H1 (cell line): ENCODE data around the gene MYO15B. TPM values are rescaled to one million over a fixed set of nuclear protein-coding genes. Genes with fewer than 3 reads are reported as not detected.

Experiments used
- BCL11A ChIP-seq, 2 experiments: IDR thresholded peaks; one replicate each; pipeline ENCODE4 v1.6.1; 2011; ENCODE audit warnings: low read depth in 2 of 2, low read length in 2 of 2, mild to moderate bottlenecking in 2 of 2
- CEBPB ChIP-seq: IDR thresholded peaks from 2 replicates; pipeline ENCODE4 v1.6.1; 2012; ENCODE audit warnings: low read depth, low read length
- CHD7 ChIP-seq: fragments of 300-600 bp; sonication (generic); IDR thresholded peaks from 2 replicates; pipeline ENCODE4 v1.7.1; 2012; ENCODE audit warnings: low read length, moderate library complexity, mild to moderate bottlenecking, inconsistent platforms; ENCODE audit not compliant: insufficient replicate concordance
- GTF2F1 ChIP-seq: IDR thresholded peaks from 2 replicates; pipeline ENCODE4 v1.6.1; 2012; ENCODE audit warnings: low read depth, low read length, improper control_type of control experiment, borderline replicate concordance
- KDM1A ChIP-seq: fragments of 200-600, 300-600 bp; sonication (generic); IDR thresholded peaks from 2 replicates; pipeline ENCODE4 v1.7.1; 2016; ENCODE audit warnings: mild to moderate bottlenecking, low read length, borderline replicate concordance
- NANOG ChIP-seq: IDR thresholded peaks from 2 replicates; pipeline ENCODE4 v1.6.1; 2011; ENCODE audit warnings: low read length, low read depth, mild to moderate bottlenecking, inconsistent platforms; ENCODE audit not compliant: insufficient read depth, poor library complexity, severe bottlenecking
- RNF2 ChIP-seq: fragments of 200-900, 300-1000 bp; sonication (generic); IDR thresholded peaks from 2 replicates; pipeline ENCODE4 v1.7.1; 2016; ENCODE audit warnings: borderline replicate concordance, low read depth, mild to moderate bottlenecking, antibody characterized with exemption, low read length; ENCODE audit not compliant: poor library complexity, severe bottlenecking; ENCODE audit errors: missing control alignments
- SP2 ChIP-seq: IDR thresholded peaks from 2 replicates; pipeline ENCODE4 v1.6.1; 2012; ENCODE audit warnings: mild to moderate bottlenecking, low read length, inconsistent platforms
- TEAD4 ChIP-seq: IDR thresholded peaks from 2 replicates; pipeline ENCODE4 v1.6.1; 2012; ENCODE audit warnings: low read depth, low read length, inconsistent platforms, mixed read lengths
- polyA plus RNA-seq, 7 experiments: library from polyadenylated mRNA; depleted of rRNA in 3 of 7; stranded (reverse) in 5 of 7; unstranded in 2 of 7; fragments of >200 nt in 5 of 7; fragments of 200-250 nt in 2 of 7; gene quantifications; 1 replicate in 5 of 7; 2 replicates in 1 of 7; 4 replicates in 1 of 7; pipeline versions ENCODE4 v1.2.1 to v1.2.3, GENCODE V29; 2011 to 2013; ENCODE audit warnings: missing spikeins in 2 of 7, mixed read lengths in 2 of 7
- total RNA-seq: library from RNA; stranded (reverse); fragmentation: NEBNext Ultra II Directional; extraction: Animal tissue kit (Norgen Biotek cat#: 25700); gene quantifications from 2 replicates; pipeline ENCODE4 v1.2.1, GENCODE V29; 2021

The MYO15B gene
- total and polyA plus RNA-seq, 2 of the 8 experiments (the other 6 are each of a cell fraction or from before 2014, with no cell fraction given) = 7.1 to 11.2 TPM

DNA sequence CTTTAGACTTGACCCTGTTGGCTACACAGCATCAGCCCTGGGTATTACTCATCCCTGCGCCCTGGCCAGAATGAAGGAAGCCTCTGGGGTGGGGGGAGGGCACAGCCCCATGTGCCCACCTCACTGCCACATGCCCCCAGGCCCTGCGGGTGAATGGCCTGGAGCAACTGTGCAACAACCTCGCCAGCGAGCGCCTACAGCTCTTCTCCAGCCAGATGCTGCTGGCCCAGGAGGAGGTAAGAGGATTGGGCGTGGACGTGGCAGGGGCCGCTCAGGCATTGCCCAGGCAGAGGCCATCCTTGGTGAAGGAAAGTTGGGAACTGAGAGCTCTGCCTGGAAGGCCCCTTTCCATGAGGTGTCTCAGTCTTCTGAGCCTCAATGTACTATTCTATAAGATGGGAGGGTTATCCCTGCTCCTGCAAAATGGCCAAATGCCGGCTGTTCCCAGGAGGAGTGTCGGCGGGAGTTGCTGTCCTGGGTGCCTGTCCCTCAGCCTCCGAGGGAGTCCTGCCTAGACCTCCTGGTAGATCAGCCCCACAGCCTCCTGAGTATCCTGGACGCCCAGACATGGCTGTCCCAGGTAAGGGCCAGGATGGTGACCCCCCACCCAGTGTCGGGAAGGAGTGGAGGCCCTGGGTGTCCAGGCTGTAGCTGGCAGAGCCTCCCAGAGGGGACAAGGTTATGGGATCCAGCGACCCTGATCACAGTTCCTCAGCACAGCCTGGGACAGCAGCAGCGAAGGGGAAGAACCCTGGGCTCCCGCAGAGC, 8.9 kb downstream of the MYO15B start (continued):
- no peak for TF ChIP-seq BCL11A (IDR thresholded peaks at IDR 0.05; ENCODE audit: low read depth in 2 of 2, low read length in 2 of 2)
- TF ChIP-seq NANOG = no peak
- no peak for TF ChIP-seq TEAD4
- no peak for TF ChIP-seq KDM1A
- no peak for TF ChIP-seq CHD7
- no peak for TF ChIP-seq SP2
- no peak for TF ChIP-seq RNF2
- no peak for TF ChIP-seq CEBPB
- no peak for TF ChIP-seq GTF2F1
